Body of pancreas (tissue), 4 donors: ENCODE data around the gene ZNF700. TPM values are rescaled to one million over a fixed set of nuclear protein-coding genes. Genes with fewer than 3 reads are reported as not detected.
"Not testable (repeated sequence)": the region's sequence is repeated elsewhere in the genome, so short reads cannot be mapped to it uniquely, and the experiment has no call there.

Experiments
- ATAC-seq: fragments of 150-250 bp; one replicate; pipeline ENCODE4 v1.9.1; 2016
- DNase-seq, 4 donors: peaks; one replicate each; pipeline ENCODE4 v3.0.0-alpha.2; 2019
- H3K27ac ChIP-seq, 4 donors: fragments of 200-600 bp; sonication (generic); 1 replicate in 3 of 4; 2 replicates in 1 of 4; pipeline versions ENCODE4 v1.5.1 to v1.6.1; 2016 to 2019; ENCODE audit warnings: mild to moderate bottlenecking in 1 of 4, mixed read lengths in 1 of 4, moderate library complexity in 1 of 4
- H3K27me3 ChIP-seq, 2 donors: fragments of 200-600 bp; sonication (generic); one replicate each; pipeline ENCODE4 v1.6.0; 2016; ENCODE audit warnings: mild to moderate bottlenecking in 1 of 2
- H3K36me3 ChIP-seq, 2 donors: fragments of 200-600 bp; sonication (generic); replicated peaks in 1 of 2; 2 replicates each; pipeline ENCODE4 v1.5.1; 2016; ENCODE audit warnings: low read depth in 2 of 2; ENCODE audit not compliant: insufficient read depth in 1 of 2
- H3K4me1 ChIP-seq: fragments of 200-600 bp; sonication (generic); one replicate; pipeline ENCODE4 v1.6.0; 2016
- H3K4me3 ChIP-seq, 2 donors: fragments of 200-600 bp; sonication (generic); 1 replicate in 1 of 2; 2 replicates in 1 of 2; pipeline ENCODE4 v1.5.1; 2016 to 2019
- H3K9me3 ChIP-seq, 3 donors: fragments of 200-600 bp; sonication (generic); 1 replicate in 2 of 3; 2 replicates in 1 of 3; pipeline ENCODE4 v1.5.1; 2016
- CTCF ChIP-seq, 7 experiments: fragments of 450-650 bp in 4 of 7; fragments of 200-600 bp in 3 of 7; sonication (generic) in 3 of 7; IDR thresholded peaks; one replicate each; pipeline ENCODE4 v1.5.1; 2016 to 2019; ENCODE audit warnings: antibody characterized with exemption in 7 of 7
- POLR2A ChIP-seq, 3 donors: fragments of 450-650 bp; IDR thresholded peaks; one replicate each; pipeline ENCODE4 v1.6.1; 2016; ENCODE audit warnings: antibody characterized with exemption in 3 of 3, mild to moderate bottlenecking in 2 of 3
- WGBS, 2 donors: methylation state at CpG; one replicate each; pipeline ENCODE4 v1.1.5; 2017; 5-methylcytosine and 5-hydroxymethylcytosine counted together
- intact Hi-C: fragments of 100-400 bp; cut with DNase I; formaldehyde crosslinking; loops from one replicate; pipeline ENCODE4 v1.15.1; 2023
- total RNA-seq, 2 donors: library from RNA; depleted of rRNA; stranded (reverse); fragments of >200 nt; gene quantifications; one replicate each; pipeline ENCODE4 v1.1.0, GENCODE V29; 2016

Gene ZNF700
- total RNA-seq, 2 donors from 2014 or later, result 16.3 to 26.4 TPM

- Histone ChIP-seq H3K27ac (no peak overlapping the region), H3K36me3 (peaks cover 12 to 13% of the 10 kb centered on the region in 2 donors), H3K4me1 (no peaks in the 10 kb centered on the region), H3K27me3 (no peaks in the 10 kb centered on the region), H3K4me3 (no peak overlapping the region), H3K9me3 (peaks cover 0 to 79% (median 8%) of the 10 kb centered on the region in 3 donors)
- no peak for DNase-seq
- 96 to 97% methylated on average over 10 of the region's 10 CpGs for WGBS, 2 donors
- ATAC-seq, result no peak
- intact Hi-C loops, result no loop called here
- TF ChIP-seq POLR2A (IDR thresholded peaks at IDR 0.05) (no peak), CTCF (IDR thresholded peaks at IDR 0.05) (no peak)
These were observed 17.3 kb downstream of the ZNF700 start for GRCh38 chr19:11942008-11942842.

- Histone ChIP-seq H3K9me3 (peaks cover 0 to 81% (median 8%) of the 10 kb centered on the region in 3 donors), H3K27me3 (no peaks in the 10 kb centered on the region), H3K4me3 (no peak overlapping the region), H3K27ac (no peak overlapping the region), H3K36me3 (peaks cover 17 to 18% of the 10 kb centered on the region in 2 donors), H3K4me1 (no peaks in the 10 kb centered on the region)
- no peak for ATAC-seq
- DNase-seq, result no peak
- TF ChIP-seq CTCF (IDR thresholded peaks at IDR 0.05) (no peak), POLR2A (IDR thresholded peaks at IDR 0.05) (no peak)
- intact Hi-C loops, result no loop called here
These were observed 17.9 kb downstream of the ZNF700 start for GRCh38 chr19:11942843-11943108.

- H3K9me3 ChIP-seq, result peaks cover 4 to 97% (median 14%) of the 10 kb centered on the region in 3 donors
- no peaks in the 10 kb centered on the region for H3K27me3 ChIP-seq
- H3K4me1 ChIP-seq, result no peaks in the 10 kb centered on the region
- TF ChIP-seq CTCF (IDR thresholded peaks at IDR 0.05), result no peak
- TF ChIP-seq POLR2A (IDR thresholded peaks at IDR 0.05), result no peak
- intact Hi-C loops, result no loop called here
- H3K4me3 ChIP-seq, result no peak overlapping the region
- ATAC-seq (no peak), DNase-seq (no peak)
- 97 to 98% methylated on average over 4 of the region's 4 CpGs for WGBS, 2 donors
- H3K27ac ChIP-seq, result no peak overlapping the region
- peaks cover 35% of the 10 kb centered on the region in 2 donors for H3K36me3 ChIP-seq
These were observed 19.7 kb downstream of the ZNF700 start for GRCh38 chr19:11944656-11945055.

- WGBS, 2 donors, result 92 to 93% methylated on average over 3 of the region's 3 CpGs
- Histone ChIP-seq H3K27me3 (no peaks in the 10 kb centered on the region), H3K4me3 (no peak overlapping the region), H3K9me3 (peaks cover 4 to 93% (median 14%) of the 10 kb centered on the region in 3 donors), H3K4me1 (no peaks in the 10 kb centered on the region), H3K27ac (no peak overlapping the region), H3K36me3 (peaks cover 29 to 36% of the 10 kb centered on the region in 2 donors)
- TF ChIP-seq CTCF (IDR thresholded peaks at IDR 0.05) (no peak), POLR2A (IDR thresholded peaks at IDR 0.05) (no peak)
- ATAC-seq (no peak), DNase-seq (no peak)
- intact Hi-C loops, result no loop called here
These were observed 23.7 kb downstream of the ZNF700 start for GRCh38 chr19:11948646-11949045.

- ATAC-seq (no peak), DNase-seq (no peak)
- Histone ChIP-seq H3K4me3 (no peak overlapping the region), H3K27ac (no peak overlapping the region), H3K36me3 (peaks cover 29 to 36% of the 10 kb centered on the region in 2 donors), H3K27me3 (no peaks in the 10 kb centered on the region), H3K4me1 (no peaks in the 10 kb centered on the region), H3K9me3 (peaks cover 4 to 87% (median 14%) of the 10 kb centered on the region in 3 donors)
- intact Hi-C loops, result no loop called here
- TF ChIP-seq CTCF (IDR thresholded peaks at IDR 0.05) (no peak), POLR2A (IDR thresholded peaks at IDR 0.05) (no peak)
- 94% methylated on average over 4 of the region's 4 CpGs for WGBS, 2 donors
These were observed 24.3 kb downstream of the ZNF700 start for GRCh38 chr19:11949201-11949600.

- DNase-seq, H3K4me1 ChIP-seq, H3K27ac ChIP-seq, intact Hi-C loops, H3K4me3 ChIP-seq, ATAC-seq, H3K27me3 ChIP-seq: not testable (repeated sequence)
- 92 to 100% methylated on average over 4 of the region's 4 CpGs for WGBS, 2 donors
- Histone ChIP-seq H3K36me3 (peaks cover 29 to 36% of the 10 kb centered on the region in 2 donors), H3K9me3 (peaks cover 4 to 87% (median 14%) of the 10 kb centered on the region in 3 donors)
These were observed 24.7 kb downstream of the ZNF700 start for GRCh38 chr19:11949614-11950080.
